Measurements from ENCODE around the gene FXYD6.

FXYD6 gene

DNA sequence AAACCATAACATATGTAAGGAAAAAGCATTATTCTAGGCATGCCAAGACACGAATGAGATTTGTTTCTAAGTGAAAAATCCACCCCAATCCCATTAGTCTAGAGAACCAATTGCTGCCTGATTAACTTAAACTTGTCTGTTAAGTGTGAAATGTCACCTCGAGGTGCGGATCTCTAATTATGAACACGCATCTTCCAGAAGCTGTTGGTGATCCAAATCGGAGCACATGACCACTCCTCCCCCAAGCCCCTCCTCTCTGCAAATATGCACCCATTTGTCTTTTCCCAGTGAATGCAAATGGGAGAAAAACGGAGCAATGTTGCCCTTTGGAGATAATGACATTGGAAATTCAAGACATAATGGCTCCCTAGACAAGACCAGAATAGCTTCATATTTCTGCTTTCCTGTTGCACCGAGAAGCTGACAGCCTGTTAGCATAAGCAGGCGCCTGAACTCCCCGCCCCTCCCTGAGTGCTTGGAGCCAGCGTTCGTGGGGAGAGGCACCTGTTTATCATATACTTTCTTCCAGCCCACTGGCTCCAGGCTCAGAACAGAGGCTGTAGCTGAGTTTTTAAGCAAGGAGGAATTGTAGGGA, 6.0 kb upstream of the FXYD6 start:
- no peak for DNase-seq

GRCh38 chr11:117881217-117881616, 4.8 kb upstream of the FXYD6 start:
- DNase-seq = no peak

DNA sequence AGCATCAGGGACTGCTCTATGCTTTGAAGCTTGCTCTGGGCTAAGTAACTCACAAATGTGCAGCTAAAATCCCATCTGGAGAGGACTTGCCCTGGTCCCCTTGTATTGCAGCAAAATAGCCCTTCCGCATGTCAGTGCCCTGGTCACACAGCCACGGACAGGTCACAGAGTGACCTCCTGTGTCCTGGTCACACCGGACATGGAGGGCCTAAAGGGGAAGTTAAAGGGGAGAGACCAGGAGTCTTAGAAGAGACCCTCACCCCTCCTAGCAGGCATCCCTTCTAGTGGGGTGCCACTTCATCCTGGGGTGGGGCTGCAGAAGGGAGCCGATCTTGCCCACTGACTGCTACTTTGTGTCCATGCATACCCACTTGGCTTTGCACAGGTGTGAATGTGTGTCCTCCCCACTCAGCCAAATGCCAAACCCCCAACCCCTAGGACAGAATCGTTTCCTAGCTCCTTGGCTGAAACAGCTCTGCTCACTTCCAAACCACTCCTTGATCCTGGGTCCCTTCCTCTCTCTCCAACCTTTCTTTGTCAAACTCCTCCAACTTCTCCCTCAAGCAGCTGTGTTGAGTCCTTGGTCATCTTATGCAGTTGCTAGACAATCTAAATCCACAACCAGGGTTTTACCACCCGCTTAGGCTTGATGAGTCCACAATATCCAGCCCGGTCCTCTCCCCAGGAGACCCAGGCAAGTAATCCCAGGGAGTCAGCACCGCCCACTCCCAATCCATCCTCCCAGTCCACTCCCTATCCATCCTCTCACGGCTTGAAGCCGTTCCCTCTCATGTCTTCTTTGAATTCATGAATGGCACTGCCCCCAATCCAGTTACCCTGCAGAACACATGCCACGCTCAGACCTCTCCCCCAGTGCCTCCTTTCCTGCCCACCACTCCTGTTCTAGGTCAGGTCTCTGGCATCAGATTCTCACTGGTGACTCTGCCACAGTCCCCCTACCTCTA, 3.3 kb upstream of the FXYD6 start:
- DNase-seq = no peak

DNA sequence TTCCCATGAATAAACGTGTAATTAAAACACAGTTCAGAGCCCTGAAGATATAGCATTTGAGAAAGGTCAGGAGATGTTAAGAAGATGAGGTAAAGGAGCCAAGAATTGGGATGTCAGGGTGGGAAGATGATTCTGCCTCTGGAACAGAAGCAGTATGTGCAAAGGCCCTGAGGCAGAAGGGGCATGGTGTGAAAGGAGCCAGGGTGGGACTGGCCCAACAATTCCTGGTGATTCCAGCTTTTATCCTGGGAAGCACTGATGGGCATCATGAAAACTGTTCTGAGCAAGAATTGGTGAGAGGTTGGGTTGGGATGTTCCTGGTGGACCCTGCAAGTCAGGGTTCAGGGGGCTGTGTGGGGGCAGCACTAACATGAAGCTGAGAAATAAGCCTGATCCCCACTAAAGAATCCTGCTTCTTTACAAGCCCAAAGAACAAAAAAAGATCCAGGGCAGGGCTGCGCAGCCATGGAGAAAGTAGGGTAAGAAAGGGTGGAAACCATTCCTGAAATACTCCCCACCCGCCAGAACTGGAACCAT, 2.5 kb upstream of the FXYD6 start:
- DNase-seq = no peak

GRCh38 chr11:117878314-117878938, 2.0 kb upstream of the FXYD6 start:
- DNase-seq = no peak

GRCh38 chr11:117877120-117877784, 794 bp upstream of the FXYD6 start:
- DNase-seq = no peak

- no peak for DNase-seq
Observed at GRCh38 chr11:117876059-117876340, 458 bp downstream of the FXYD6 start.

GRCh38 chr11:117875382-117876058, 938 bp downstream of the FXYD6 start:
- no peak for DNase-seq

DNA sequence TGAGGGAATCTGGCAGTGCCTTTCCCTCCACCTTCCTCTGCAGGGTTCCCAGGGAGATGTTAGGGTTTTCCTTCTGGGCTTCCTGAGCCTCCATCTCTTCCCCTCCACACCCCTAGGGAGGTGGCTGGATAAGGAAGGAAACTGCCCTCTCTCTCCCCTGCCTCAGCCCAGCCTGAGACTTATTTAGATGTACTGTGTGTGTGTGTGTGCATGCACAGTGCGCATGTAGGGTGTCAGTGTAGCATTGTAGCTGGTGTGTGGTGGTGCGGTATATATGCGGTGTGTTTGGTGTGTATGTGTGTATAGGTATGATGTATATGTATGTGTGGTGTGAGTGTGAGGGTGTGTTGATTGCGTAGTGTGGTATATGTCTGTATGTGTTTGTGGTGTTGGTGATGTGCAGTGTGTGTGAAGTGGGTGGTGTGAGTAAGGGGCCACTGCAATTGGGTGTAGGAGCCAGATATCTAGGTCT, 1.5 kb downstream of the FXYD6 start:
- DNase-seq = no peak

GRCh38 chr11:117874253-117874909, 2.1 kb downstream of the FXYD6 start:
- no peak for DNase-seq

DNA sequence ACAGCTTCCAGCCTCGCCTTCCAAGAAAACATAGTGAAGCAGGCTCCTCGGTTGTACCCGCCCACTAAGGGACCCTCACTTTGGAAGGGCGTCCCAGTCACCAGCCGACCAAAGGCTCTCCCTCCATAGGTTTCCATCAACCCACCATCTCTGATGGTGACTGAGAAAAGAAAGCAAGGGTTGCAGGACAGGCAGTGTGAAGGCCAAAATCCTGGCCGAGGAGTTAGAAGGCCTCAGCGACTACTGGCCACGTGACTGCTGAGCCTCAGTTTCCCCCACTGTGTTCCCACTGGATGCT, 2.7 kb downstream of the FXYD6 start:
- no peak for DNase-seq

DNA sequence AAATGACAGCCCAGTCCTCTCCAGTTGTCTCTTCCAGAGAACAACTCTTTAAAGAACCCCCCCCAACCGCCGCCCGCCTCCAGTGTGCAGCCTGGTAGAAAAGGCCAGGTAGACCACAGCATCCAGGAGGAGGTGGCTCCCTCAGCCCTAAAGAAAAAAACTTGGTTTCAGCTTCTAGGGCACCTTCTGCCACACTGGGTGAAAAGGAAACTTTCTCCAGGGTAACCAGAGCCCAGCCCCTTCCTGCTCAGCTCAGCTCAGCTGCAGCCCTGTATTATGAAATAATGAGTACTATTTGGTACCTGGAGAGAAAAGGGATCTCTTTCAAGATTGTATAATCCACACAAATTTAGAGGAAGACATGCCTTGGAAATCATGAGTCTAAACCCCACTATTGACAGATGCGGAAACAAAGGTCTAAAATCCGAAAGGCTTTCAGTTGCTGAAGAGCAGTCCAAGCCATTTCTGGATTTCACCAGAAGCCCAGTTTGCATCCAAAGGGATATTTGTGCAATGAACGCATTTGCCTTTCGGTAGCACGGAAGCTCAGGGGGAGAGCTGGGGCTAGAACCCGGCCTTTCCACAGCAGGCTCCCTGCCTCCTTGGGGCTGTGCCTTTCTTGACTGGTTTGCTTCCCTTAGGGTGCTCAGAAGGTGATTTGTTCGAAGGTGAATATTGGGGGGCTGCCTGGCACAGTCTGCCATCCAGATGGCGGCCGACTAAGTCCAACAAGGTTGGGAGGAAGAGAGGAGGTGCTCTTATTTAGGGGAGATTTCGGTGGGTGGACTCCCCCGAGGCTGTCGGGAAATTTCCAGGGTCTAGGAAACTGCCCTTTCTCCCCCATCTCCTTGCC, 3.3 kb downstream of the FXYD6 start:
- no peak for DNase-seq

GRCh38 chr11:117872420-117872961, 4.0 kb downstream of the FXYD6 start:
- DNase-seq = no peak

DNA sequence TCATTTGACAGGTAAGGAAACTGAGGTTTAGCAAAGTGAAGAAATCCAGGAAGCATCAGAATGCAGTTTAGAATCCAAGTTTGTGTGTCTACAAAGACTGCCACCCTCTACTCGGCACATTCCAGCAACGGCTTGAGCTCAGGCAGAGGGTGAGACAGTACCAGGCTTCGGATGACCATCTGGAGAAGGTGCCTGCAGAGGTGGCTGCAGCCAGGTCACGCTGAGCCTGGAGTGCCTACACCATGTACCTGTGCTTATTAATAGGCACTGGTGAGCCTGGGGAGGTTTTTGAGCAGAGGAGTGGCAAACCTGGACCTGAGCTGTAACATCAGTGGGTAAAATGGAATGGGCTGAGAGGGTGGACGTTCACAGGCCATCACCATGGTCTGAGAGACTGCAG, 4.7 kb downstream of the FXYD6 start:
- no peak for DNase-seq

DNA sequence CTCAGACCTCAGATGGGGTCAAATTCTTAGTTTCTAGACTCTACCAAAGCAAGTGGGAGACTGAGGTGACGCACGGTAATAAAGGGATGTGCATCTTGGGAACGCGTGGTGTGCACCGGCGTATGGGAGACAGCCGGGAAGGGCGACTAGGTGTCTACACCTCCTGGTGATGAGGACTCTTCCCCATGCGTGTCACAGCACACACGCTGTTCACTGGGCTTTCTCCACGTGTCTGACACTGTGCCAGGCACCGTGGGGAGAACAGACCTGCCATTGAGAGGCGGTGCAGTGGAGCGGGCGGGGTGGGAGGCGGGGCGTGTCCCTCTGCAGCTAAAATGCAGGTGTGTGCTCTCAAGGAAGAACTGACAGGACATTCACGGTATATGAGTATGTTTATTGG, 5.3 kb downstream of the FXYD6 start:
- DNase-seq = no peak

- DNase-seq = no peak
Observed at GRCh38 chr11:117870103-117870952, 6.1 kb downstream of the FXYD6 start.

DNA sequence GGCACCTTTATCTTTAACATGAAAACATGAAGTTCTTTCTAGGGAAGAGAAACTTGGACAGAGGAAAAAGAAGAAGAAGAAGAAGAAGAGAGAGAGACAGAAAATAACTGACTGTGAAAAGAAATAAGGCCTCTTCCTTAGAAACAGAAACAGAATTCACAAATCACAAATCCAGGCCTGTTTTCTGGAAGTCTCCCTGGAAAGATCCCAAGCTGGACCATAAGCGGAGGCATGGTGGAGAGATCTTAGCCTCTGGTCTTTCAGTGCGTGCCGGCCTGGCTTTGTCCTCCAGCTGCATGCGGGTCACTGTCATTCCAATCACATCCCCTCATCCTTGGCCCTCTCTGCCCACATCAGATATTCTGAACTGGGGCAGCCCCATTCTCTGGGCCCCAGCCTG, 6.9 kb downstream of the FXYD6 start:
- no peak for DNase-seq

DNA sequence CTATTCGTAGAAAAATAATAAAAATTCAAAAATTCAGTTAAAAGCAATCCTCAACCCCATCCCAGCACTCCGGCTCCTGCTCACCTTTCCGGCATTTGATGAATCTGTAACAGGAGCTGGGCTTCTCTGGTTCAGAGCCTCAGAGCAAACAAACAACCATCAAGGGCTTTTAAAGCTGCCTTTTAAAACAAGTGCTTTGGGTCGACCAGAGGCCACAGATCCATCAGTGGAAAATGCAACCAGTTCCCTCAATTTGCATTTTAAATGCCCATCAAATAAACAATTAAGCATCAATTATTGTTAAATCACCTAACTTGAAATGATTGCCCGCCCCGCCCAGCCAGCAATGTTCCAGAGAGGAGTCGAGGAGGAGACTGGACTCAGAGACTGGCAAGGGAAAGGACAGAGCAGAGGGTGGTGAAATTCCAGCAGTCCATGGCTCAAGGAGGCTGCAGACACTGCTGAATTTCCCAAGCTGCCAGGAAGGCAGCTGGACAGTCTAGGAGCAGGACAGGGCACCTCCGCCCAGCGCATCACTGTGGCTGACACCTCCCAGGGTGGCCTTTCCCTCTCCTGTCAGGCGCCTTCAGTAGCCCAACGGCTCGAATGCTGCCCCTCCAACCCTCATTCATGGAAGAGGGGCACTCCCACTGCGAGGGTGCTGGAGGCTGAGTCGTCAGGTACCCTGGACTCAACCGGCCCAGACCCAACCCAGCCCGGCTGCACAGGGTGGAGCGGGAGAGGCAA, 7.5 kb downstream of the FXYD6 start:
- DNase-seq = no peak

DNA sequence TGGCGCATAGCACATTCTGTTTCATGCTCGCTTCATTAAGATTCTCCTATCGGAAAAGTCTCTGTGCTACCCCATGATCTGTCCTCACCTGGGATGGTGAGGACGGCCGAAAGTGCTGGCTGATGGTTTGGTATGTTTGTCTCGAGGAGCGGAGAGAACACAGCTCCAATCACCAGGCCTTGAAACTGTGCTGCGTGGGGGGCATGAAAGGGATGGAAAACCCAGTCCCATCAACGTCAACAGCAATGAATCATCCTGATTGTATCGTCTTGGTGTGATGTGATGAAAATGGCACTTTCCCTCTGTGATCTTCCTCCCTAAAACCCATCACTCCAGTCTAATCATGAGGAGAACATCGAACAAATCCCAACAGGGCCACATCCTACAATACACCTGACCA, 8.4 kb downstream of the FXYD6 start:
- no peak for DNase-seq
